Tibial artery (tissue), 4 donors: ENCODE results near the gene PTPN14.

Source experiments
- DNase-seq, 2 donors: peaks; one replicate each; pipeline ENCODE4 v3.0.0-alpha.2; 2019
- H3K27ac ChIP-seq, 2 donors: fragments of 200-600 bp; sonication (generic) in 1 of 2; 1 replicate in 1 of 2; 2 replicates in 1 of 2; pipeline ENCODE4 v1.5.1; 2018 to 2019; ENCODE audit warnings: mild to moderate bottlenecking in 1 of 2
- H3K27me3 ChIP-seq, 2 donors: fragments of 200-600 bp; sonication (generic) in 1 of 2; one replicate each; pipeline versions ENCODE4 v1.5.1 to v1.6.0; 2016 to 2019
- H3K36me3 ChIP-seq, 3 donors: fragments of 200-600 bp; sonication (generic) in 2 of 3; one replicate each; pipeline ENCODE4 v1.5.1; 2016 to 2019; ENCODE audit warnings: mild to moderate bottlenecking in 2 of 3
- H3K4me1 ChIP-seq, 4 donors: fragments of 200-600 bp; sonication (generic) in 2 of 4; 1 replicate in 3 of 4; 2 replicates in 1 of 4; pipeline ENCODE4 v1.5.1; 2016 to 2019
- H3K4me3 ChIP-seq, 2 donors: fragments of 200-600 bp; sonication (generic) in 1 of 2; 1 replicate in 1 of 2; 2 replicates in 1 of 2; pipeline ENCODE4 v1.5.1; 2018 to 2019; ENCODE audit warnings: mild to moderate bottlenecking in 2 of 2
- H3K9me3 ChIP-seq, 3 donors: fragments of 200-600 bp; sonication (generic) in 1 of 3; one replicate each; pipeline ENCODE4 v1.5.1; 2016 to 2019
- intact Hi-C: fragments of 100-400 bp; cut with DNase I; formaldehyde crosslinking; loops from one replicate; pipeline ENCODE4 v1.15.0; 2023; ENCODE audit warnings: low total_unique reads
- TF ChIP-seq, protein P1 (sequence below), 2 experiments: fragments of 200-600 bp in 1 of 2; fragments of 450-650 bp in 1 of 2; IDR thresholded peaks; one replicate each; pipeline ENCODE4 v1.5.1; 2017 to 2019; ENCODE audit warnings: antibody characterized with exemption in 2 of 2, mild to moderate bottlenecking in 1 of 2, moderate library complexity in 1 of 2

PTPN14 gene

DNA sequence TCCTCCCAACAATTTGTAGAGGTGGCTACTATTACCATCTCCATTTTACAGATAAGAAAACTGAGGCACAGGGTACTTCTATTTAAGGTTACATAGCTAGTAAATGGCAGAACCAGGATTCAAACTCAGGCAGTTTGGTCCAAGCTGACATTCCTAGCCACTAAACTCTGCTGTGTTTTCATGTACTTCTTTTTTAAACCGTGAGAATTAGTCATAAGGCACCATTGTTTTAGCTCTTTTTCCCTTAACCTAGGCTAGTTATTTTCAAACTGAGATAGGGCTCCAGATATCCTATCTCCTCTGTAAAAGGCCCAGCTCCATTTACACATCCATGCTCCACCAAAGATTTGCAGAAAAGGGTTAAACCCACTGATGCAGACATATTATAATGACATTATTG is 92.9 kb downstream of the PTPN14 start:
- Histone ChIP-seq H3K4me3 (no peak overlapping the region), H3K4me1 (peaks cover 0 to 19% (median 10%) of the 10 kb centered on the region in 4 donors), H3K36me3 (peaks cover 0 to 10% (median 0%) of the 10 kb centered on the region in 3 donors), H3K27ac (no peak overlapping the region), H3K27me3 (no peaks in the 10 kb centered on the region), H3K9me3 (no peaks in the 10 kb centered on the region)
- no peak for DNase-seq
- TF ChIP-seq, protein P1, sequence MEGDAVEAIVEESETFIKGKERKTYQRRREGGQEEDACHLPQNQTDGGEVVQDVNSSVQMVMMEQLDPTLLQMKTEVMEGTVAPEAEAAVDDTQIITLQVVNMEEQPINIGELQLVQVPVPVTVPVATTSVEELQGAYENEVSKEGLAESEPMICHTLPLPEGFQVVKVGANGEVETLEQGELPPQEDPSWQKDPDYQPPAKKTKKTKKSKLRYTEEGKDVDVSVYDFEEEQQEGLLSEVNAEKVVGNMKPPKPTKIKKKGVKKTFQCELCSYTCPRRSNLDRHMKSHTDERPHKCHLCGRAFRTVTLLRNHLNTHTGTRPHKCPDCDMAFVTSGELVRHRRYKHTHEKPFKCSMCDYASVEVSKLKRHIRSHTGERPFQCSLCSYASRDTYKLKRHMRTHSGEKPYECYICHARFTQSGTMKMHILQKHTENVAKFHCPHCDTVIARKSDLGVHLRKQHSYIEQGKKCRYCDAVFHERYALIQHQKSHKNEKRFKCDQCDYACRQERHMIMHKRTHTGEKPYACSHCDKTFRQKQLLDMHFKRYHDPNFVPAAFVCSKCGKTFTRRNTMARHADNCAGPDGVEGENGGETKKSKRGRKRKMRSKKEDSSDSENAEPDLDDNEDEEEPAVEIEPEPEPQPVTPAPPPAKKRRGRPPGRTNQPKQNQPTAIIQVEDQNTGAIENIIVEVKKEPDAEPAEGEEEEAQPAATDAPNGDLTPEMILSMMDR (IDR thresholded peaks at IDR 0.05), result no peak
- intact Hi-C loops, result no loop called here

DNA sequence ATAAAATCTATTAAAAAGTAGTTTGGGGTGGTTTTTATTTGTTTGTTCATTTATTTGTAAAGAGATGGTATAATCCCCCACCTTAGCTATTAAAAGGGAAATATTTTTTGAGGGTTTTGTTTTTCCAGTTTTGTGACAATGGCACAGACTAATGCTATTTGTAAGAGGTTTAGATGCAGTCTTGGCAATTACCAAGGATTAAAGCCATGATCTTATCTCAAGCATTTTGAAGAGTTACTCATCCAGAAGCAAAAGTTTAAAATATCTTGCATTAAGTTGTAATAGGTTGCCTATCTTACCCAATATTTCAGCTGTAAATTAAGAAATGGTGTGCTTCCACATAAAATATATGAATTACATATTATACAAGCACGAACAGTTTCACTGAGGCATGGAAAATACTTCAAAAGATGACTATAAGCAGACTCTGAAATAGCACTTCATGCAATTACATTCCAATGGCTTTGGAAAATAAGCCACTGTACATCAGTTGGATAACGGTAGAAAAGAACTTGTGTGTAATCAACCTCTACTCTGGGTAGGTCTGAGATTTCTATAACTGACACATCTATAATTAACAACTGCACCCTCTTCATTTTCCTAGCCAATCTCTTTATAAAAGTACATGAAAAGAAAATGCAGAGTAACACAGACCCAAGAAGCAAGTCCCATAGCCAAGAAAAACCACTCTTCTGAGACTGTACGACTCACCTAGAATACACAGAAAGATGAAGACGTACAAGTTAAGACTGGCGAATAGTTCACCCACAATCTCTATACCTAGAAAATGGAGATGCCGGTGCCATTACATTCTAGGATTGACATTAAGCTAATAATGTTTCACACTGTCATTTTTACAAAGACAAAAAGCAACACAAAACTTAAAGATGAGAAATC is 95.2 kb downstream of the PTPN14 start:
- Histone ChIP-seq H3K27ac (no peak overlapping the region), H3K4me1 (peaks cover 0 to 27% (median 9%) of the 10 kb centered on the region in 4 donors), H3K4me3 (no peak overlapping the region), H3K9me3 (no peaks in the 10 kb centered on the region), H3K27me3 (no peaks in the 10 kb centered on the region), H3K36me3 (no peaks in the 10 kb centered on the region)
- intact Hi-C loops, result no loop called here
- no peak for DNase-seq
- TF ChIP-seq, protein P1 (IDR thresholded peaks at IDR 0.05), result no peak

DNA sequence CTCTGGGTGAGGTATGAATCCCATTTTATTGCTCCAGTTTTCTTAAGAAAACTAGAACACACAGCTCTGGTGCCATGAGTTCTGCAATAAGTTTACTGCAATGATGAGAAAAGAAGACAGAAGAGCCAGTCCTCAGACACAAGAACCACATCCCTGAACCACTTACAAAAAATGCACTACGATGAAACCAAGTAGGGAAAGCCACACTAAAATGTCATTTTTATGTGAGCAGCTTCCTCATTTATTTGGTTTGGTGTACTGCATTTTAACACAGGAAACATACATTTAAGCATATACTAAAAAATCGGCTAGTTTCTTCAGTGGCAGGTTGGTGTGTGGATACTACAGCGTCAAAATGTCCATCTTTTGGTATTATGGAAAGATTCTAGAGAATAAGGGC is 95.9 kb downstream of the PTPN14 start:
- DNase-seq, result no peak
- TF ChIP-seq, protein P1 (IDR thresholded peaks at IDR 0.05), result no peak
- intact Hi-C loops, result no loop called here
- H3K9me3 ChIP-seq, result no peaks in the 10 kb centered on the region
- peaks cover 0 to 27% (median 9%) of the 10 kb centered on the region in 4 donors for H3K4me1 ChIP-seq
- H3K4me3 ChIP-seq, result no peak overlapping the region
- no peaks in the 10 kb centered on the region for H3K36me3 ChIP-seq
- no peak overlapping the region for H3K27ac ChIP-seq
- no peaks in the 10 kb centered on the region for H3K27me3 ChIP-seq

DNA sequence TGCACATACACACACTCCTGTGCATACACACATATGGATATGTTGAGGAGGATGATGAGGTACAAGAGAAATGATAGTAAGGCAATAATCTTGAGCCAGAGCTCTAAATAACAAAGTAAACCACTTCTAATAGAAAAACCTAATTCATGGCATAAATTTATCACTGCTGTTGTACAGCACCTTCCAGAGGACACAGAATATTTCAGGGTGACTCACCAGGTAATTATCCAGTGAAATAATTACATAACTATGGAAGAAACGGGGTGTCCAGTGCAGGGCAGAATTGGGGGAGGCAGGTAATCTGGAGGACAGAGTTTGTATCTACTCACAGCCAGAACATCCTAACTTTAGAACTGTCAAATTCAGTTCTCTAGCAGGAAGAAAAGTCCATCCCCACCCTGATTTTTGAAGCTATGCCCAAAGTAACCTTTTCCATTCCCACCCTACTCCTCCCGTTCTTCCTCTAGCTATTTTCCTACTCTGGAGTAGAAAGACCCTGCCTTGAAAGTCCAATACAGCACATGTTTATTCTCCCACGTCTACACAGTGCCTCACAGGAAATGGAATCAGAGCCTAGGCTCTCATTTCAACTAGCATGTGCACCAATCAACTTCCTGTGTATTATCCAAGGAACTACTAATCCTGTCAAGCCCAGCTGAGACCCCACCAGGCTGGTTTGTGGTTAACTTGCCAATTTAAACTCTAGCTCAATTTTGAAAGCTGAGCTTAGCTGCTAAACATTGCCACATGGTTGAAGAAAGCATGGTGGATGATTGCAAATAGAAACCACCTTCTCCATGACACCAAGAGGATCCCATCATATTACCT is 96.6 kb downstream of the PTPN14 start:
- no peak for DNase-seq
- H3K36me3 ChIP-seq, result no peaks in the 10 kb centered on the region
- intact Hi-C loops, result no loop called here
- TF ChIP-seq, protein P1 (IDR thresholded peaks at IDR 0.05), result no peak
- H3K4me3 ChIP-seq, result no peak overlapping the region
- no peaks in the 10 kb centered on the region for H3K27me3 ChIP-seq
- H3K9me3 ChIP-seq, result no peaks in the 10 kb centered on the region
- H3K4me1 ChIP-seq, result peaks cover 0 to 27% (median 9%) of the 10 kb centered on the region in 4 donors
- no peak overlapping the region for H3K27ac ChIP-seq

DNA sequence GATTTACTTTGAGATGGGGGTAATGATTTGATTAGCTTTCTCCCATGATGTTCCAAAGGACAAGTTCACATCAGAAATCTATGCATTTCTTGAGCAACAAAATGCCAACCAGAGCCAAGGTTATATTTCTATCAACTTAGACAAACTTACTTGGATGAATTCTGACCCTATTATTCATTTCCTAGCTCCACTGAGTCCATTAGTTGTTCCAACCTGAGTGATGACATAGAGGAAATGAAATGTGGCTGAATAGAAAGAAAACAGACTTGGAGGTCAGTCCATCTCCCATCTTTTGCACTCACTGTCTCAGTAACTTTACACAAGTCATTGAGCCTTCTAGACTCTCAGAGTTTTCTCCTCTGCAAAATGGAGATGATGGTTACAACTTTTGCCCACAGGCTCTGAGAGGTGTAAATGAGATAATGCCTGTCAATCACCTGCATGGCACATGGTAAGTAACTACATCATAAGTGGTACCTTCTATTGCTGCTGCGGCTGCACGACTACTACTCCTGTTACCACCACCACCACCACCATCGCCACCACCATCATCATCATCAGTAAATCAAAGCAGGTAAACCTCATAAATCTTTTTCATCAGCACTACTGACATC is 98.2 kb downstream of the PTPN14 start:
- Histone ChIP-seq H3K36me3 (no peaks in the 10 kb centered on the region), H3K4me3 (no peak overlapping the region), H3K4me1 (peaks cover 0 to 27% (median 9%) of the 10 kb centered on the region in 4 donors), H3K27ac (no peak overlapping the region), H3K9me3 (no peaks in the 10 kb centered on the region), H3K27me3 (no peaks in the 10 kb centered on the region)
- TF ChIP-seq, protein P1 (IDR thresholded peaks at IDR 0.05), result no peak
- no peak for DNase-seq
- intact Hi-C loops, result no loop called here
